Measurements from ENCODE around the gene OR4D5. TPM values are rescaled to one million over a fixed set of nuclear protein-coding genes. Genes with fewer than 3 reads are reported as not detected.
A peak's percentile ranks its signal among the peaks of the same experiment; 100 is the strongest.

Gene OR4D5
- total RNA-seq, 1 donor from 2014 or later, result not detected

DNA sequence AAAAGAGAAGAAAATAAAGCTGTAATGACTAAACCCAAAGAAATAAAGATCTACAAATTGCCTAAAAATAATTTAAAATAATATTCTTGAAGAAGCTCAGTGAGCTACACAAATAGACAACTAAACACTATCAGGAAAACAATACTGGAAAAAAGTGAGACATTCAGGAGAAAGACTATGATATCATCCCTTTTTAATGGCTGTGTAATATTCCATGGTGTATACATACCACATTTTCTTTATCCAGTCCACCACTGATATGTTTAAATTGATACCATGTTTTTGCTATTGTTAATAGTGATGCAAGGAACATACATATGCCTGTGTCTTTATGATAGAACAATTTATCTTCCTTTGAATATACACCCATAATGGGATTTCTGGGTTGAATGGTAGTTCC, 17.3 kb downstream of the OR4D5 start:
- DNase-seq (ENCODE audit: low read depth), result no peak
- Histone ChIP-seq H3K36me3 (ENCODE audit: control insufficient read depth, insufficient read depth, low read length) (no peaks in the 10 kb centered on the region), H3K4me3 (ENCODE audit: low read depth, low read length) (no peak overlapping the region), H3K27me3 (ENCODE audit: control insufficient read depth, insufficient read depth, low read length) (no peaks in the 10 kb centered on the region)
- TF ChIP-seq, protein P1, sequence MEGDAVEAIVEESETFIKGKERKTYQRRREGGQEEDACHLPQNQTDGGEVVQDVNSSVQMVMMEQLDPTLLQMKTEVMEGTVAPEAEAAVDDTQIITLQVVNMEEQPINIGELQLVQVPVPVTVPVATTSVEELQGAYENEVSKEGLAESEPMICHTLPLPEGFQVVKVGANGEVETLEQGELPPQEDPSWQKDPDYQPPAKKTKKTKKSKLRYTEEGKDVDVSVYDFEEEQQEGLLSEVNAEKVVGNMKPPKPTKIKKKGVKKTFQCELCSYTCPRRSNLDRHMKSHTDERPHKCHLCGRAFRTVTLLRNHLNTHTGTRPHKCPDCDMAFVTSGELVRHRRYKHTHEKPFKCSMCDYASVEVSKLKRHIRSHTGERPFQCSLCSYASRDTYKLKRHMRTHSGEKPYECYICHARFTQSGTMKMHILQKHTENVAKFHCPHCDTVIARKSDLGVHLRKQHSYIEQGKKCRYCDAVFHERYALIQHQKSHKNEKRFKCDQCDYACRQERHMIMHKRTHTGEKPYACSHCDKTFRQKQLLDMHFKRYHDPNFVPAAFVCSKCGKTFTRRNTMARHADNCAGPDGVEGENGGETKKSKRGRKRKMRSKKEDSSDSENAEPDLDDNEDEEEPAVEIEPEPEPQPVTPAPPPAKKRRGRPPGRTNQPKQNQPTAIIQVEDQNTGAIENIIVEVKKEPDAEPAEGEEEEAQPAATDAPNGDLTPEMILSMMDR (IDR thresholded peaks at IDR 0.05; ENCODE audit: insufficient read depth, low read length, poor library complexity, severe bottlenecking), result no peak

DNA sequence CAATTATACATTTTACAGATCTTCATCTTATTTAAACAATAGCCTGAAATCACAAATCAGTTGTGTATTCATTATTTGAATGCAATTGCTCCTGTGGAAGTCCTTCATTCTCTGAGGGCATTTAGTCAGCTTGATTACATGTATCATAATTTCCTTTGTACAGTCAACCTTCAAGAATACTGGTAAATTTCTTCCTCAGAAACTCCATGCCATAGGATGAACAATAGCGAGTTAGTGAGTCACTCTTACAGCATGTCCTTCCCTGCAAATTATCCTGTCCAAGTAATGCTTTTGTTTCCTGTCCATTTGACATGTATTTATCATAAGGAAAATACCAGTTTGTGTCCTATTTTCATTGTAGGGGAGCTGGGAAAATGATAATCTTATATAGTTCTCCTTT, 34.4 kb downstream of the OR4D5 start:
- Histone ChIP-seq H3K36me3 (ENCODE audit: control insufficient read depth, insufficient read depth, low read length) (no peaks in the 10 kb centered on the region), H3K27me3 (ENCODE audit: control insufficient read depth, insufficient read depth, low read length) (no peaks in the 10 kb centered on the region), H3K4me3 (ENCODE audit: low read depth, low read length) (no peak overlapping the region)
- DNase-seq (ENCODE audit: low read depth), result peak; percentile 53
- TF ChIP-seq, protein P1 (IDR thresholded peaks at IDR 0.05; ENCODE audit: insufficient read depth, low read length, poor library complexity, severe bottlenecking), result no peak

DNA sequence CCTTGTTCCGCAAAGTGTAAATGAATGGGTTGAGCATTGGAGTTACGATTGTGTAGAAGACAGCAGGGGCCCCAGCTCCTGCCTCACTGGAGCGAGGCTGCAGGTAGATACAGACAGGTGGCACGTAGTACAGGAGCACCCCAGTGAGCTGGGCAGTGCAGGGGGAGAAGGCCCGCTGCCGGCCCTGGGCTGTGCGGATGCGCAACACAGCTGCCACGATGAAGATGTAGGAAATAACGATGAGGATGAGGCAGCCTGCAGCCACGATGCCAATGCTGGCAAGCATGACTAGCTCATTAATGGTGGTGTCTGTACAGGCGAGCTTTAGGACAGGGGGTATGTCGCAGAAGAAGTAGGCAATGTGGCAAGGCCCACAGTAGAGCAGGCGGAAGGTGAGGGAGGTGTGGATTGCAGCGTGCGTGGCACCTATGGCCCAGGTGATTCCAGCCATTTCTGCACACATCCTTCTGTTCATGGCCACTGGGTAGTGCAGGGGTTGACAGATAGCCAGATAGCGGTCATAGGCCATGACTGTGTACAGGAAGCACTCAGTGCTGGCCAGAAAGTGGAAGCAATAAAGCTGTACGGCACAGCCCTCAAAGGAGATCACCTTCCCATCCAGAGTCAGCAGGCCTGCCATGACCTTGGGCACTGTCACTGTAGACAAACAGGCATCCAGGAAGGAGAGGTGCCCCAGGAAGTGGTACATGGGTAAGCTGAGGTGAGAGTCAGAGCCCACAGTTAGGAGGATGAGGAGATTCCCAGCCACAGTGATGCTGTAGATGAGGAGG, 37.5 kb downstream of the OR4D5 start:
- TF ChIP-seq, protein P1 (IDR thresholded peaks at IDR 0.05; ENCODE audit: insufficient read depth, low read length, poor library complexity, severe bottlenecking), result no peak
- DNase-seq (ENCODE audit: low read depth), result no peak
- H3K36me3 ChIP-seq (ENCODE audit: control insufficient read depth, insufficient read depth, low read length), result no peaks in the 10 kb centered on the region
- no peaks in the 10 kb centered on the region for H3K27me3 ChIP-seq (ENCODE audit: control insufficient read depth, insufficient read depth, low read length)
- no peak overlapping the region for H3K4me3 ChIP-seq (ENCODE audit: low read depth, low read length)

DNA sequence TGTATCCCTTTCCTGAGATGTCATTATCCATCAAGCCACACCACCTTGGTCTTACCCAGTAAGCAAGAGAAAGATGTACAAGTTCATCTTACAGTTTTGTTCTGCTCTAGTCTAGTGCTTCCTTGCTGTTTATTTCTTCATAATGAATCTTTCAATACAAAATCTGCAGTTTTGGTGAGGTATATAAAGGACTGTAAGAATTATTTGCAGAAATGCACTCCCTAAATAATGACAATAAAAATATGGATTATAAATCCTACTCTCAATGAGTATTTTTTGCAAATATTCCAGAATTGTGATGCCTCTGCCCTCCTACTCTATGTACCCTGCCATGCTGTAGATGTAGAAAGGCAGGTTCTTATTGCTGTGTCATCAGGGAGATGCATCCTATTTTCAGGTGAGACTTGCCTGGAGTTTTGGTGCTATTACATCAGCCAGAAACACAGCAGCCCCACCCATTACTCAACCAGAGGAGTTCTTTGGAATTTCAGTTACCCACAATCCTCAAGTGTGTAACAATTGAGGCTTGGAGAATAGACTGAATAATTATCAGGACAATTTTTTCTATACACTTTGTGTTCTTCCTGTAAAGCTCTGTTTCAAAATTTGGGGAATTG, 38.4 kb downstream of the OR4D5 start, which contains the start of gene OR10S1:
Gene OR10S1 (minus strand): TSS at position 51 of the 617 bp plus-strand sequence. CDS start 117 bp downstream, outside the sequence.
- Histone ChIP-seq H3K4me3 (ENCODE audit: low read depth, low read length) (no peak within 1 kb of the TSS), H3K36me3 (ENCODE audit: control insufficient read depth, insufficient read depth, low read length) (no peaks in the 10 kb centered on the region), H3K27me3 (ENCODE audit: control insufficient read depth, insufficient read depth, low read length) (no peaks in the 10 kb centered on the region)
- DNase-seq (ENCODE audit: low read depth), result no peak
- TF ChIP-seq, protein P1 (IDR thresholded peaks at IDR 0.05; ENCODE audit: insufficient read depth, low read length, poor library complexity, severe bottlenecking), result no peak

DNA sequence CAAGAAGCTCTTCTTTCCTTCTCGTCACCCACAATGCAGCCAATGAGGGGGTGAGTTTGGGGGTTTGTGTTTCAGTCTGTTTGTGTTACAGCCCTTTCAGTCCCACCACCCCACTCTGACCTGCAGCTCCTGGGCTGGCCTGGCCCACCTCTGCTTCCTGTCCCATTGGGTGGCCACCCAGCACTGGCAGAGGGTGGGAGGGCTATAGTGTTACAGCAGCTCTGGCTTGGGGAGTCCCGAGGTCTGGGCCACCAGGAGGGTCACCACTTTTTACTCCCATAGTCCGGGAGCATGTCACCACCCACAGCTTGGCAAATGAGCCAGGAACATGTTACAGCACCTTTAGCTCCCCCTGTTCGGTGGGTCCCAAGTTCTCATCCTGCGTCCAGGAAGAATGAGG, 39.9 kb downstream of the OR4D5 start:
- TF ChIP-seq, protein P1 (IDR thresholded peaks at IDR 0.05; ENCODE audit: insufficient read depth, low read length, poor library complexity, severe bottlenecking), result no peak

More for the DNA sequence above, 39.9 kb downstream of the OR4D5 start:
- no peaks in the 10 kb centered on the region for H3K27me3 ChIP-seq (ENCODE audit: control insufficient read depth, insufficient read depth, low read length)
- no peak for DNase-seq (ENCODE audit: low read depth)
- no peak overlapping the region for H3K4me3 ChIP-seq (ENCODE audit: low read depth, low read length)
- H3K36me3 ChIP-seq (ENCODE audit: control insufficient read depth, insufficient read depth, low read length), result no peaks in the 10 kb centered on the region

Other genes with a start within 250 kb of the OR4D5 start
- 10.5 and 20.1 TPM in 2 replicates for gene ZNF202, start 198.0 kb upstream of the OR4D5 start, total RNA-seq
- gene OR6X1, start 185.1 kb upstream of the OR4D5 start, total RNA-seq, result not detected in 2 replicates
- not detected in 2 replicates for gene OR6M1, start 133.3 kb upstream of the OR4D5 start, total RNA-seq
- gene TMEM225, start 53.9 kb upstream of the OR4D5 start, total RNA-seq, result not detected in 2 replicates
- not detected in 2 replicates for gene OR8D4, start 37.5 kb upstream of the OR4D5 start, total RNA-seq
- 0.34 TPM in 1 of 2 replicates, not detected in the other for gene OR6T1, start 4.2 kb downstream of the OR4D5 start, total RNA-seq
- not detected in 2 replicates for gene OR10S1, start 38.2 kb downstream of the OR4D5 start, total RNA-seq
- not detected in 2 replicates for gene OR10G6, start 55.5 kb downstream of the OR4D5 start, total RNA-seq
- not detected in 2 replicates for gene OR10G4, start 73.4 kb downstream of the OR4D5 start, total RNA-seq
- not detected in 2 replicates for gene OR10G9, start 83.4 kb downstream of the OR4D5 start, total RNA-seq
- gene OR10G8, start 87.2 kb downstream of the OR4D5 start, total RNA-seq, result not detected in 2 replicates
- gene OR10G7, start 101.7 kb downstream of the OR4D5 start, total RNA-seq, result not detected in 2 replicates
- 26.6 and 33.4 TPM in 2 replicates for gene VWA5A, start 175.8 kb downstream of the OR4D5 start, total RNA-seq
- gene OR10D3, start 243.7 kb downstream of the OR4D5 start, total RNA-seq, result not detected in 2 replicates

Measured in kidney epithelial cell (primary cell).